GM21619 (cell line): Measurements from ENCODE around the gene ST6GALNAC5.

Source experiments
- ATAC-seq: cut with Tn5 transposase; IDR thresholded peaks from one replicate; pipeline ENCODE4 v1.9.1; 2021; ENCODE audit not compliant: unreplicated experiment

Gene ST6GALNAC5

GRCh38 chr1:77039739-77040138 lies 172.5 kb downstream of the ST6GALNAC5 start:
- ATAC-seq, result no peak

GRCh38 chr1:77040826-77041225 lies 173.5 kb downstream of the ST6GALNAC5 start:
- no peak for ATAC-seq

GRCh38 chr1:77044133-77044849 lies 177.0 kb downstream of the ST6GALNAC5 start:
- no peak for ATAC-seq

DNA sequence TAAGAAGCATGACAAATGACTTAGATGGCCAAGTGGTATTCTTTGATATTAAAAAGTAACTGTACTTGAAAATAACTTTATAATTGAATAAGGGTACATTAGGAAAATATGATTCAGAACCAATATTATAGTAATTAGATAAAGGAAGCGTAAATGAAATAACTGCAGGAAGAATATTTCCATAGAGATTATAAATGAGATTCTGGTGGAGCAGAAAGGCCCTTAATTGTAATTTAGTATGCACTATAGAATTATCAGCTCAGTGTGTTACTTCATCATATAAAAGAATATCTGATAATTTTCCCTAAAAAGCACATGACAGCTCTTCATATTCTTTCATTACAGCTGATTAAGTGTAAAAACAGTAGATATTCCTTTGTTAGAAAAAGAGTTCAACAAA lies 180.3 kb downstream of the ST6GALNAC5 start:
- ATAC-seq, result no peak

- ATAC-seq, result no peak
These were observed 180.8 kb downstream of the ST6GALNAC5 start for GRCh38 chr1:77047978-77048614.

DNA sequence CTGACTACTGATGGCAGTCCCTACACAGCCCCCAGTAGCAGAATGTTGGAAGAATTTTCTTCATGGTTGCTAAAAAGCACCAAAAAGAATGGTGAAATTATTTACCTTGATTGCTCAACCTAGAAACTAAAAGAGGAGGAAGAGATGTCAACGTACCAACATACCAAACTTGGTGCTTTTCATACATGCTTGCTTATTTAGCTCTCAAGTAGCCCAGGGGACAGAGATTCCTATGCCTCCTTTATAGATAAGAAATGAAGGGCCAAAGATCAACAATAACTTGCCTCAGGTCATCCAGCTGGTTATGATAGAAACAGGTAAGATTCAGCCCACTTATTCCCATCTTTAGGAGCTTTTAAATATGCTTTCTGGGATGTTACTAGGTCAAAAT lies 181.3 kb downstream of the ST6GALNAC5 start:
- ATAC-seq, result no peak

GRCh38 chr1:77051425-77051824 lies 184.1 kb downstream of the ST6GALNAC5 start:
- ATAC-seq, result no peak

- no peak for ATAC-seq
These were observed 189.2 kb downstream of the ST6GALNAC5 start for GRCh38 chr1:77056525-77056924.

DNA sequence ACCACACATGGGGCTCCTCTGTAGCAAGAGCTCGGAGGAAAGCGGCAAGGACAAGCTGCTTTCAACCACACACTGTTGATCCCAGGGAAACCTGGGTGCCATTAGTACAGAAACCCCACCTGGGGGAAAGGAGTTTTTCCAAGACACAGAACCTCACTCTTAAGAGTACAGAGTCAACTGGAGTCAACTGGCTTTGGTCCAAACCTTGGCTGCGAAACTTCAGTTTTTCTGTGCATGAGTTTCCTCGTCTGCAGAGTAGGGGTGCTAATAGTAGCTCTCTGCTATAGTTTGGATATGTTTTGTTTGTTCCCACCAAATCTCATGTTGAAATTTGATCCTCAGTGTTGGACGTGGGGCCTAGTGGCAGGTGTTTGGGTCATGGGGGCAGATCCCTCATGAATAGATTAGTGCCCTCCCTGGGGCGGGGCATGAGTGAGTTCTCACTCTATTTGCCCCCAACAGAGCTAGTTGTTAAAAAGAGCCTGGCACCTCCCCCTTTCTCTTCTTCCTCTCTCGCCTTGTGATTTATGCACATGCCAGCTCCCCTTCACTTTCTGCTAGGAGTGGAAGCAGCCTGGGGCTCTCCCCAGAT lies 190.8 kb downstream of the ST6GALNAC5 start:
- ATAC-seq, result no peak

- no peak for ATAC-seq
These were observed 192.7 kb downstream of the ST6GALNAC5 start for GRCh38 chr1:77060000-77060399.

DNA sequence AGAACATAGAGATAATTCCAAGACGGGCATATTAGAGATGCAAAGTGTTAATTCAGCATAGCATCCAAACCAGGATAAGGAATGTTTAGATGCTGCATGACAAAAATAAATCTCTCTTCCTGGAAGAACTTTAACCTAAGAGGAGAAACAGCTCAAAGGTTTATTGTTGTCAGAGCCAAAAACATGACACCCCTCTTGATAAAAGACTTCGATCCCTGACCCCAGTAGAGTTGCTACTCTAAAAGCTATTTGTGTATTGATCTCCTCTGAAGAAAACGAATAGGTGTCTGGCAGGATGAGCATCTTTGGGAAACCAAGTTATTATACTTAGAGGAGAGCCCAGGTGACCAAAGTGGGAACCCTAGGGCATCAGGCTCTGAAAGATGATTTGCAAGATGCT lies 193.9 kb downstream of the ST6GALNAC5 start:
- no peak for ATAC-seq

- no peak for ATAC-seq
These were observed 195.8 kb downstream of the ST6GALNAC5 start for GRCh38 chr1:77063118-77063517.

DNA sequence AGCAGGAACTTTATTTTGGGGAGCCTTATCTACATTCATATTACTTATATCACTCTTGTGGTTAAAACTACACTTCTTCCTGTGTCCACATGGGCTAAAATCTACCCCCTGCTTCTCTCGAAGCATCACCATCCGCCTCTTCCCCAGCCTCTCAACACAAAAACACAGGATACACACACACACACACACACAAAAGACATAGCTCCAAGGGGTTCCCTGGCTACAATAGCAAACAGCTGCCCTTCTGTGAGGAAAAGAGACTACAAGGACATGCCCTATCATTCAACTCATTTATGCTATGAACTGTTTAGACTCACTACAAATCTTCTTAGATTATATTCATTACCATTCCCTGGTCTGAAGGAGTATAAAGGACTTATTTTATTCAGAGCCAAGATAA lies 197.0 kb downstream of the ST6GALNAC5 start:
- ATAC-seq, result no peak

DNA sequence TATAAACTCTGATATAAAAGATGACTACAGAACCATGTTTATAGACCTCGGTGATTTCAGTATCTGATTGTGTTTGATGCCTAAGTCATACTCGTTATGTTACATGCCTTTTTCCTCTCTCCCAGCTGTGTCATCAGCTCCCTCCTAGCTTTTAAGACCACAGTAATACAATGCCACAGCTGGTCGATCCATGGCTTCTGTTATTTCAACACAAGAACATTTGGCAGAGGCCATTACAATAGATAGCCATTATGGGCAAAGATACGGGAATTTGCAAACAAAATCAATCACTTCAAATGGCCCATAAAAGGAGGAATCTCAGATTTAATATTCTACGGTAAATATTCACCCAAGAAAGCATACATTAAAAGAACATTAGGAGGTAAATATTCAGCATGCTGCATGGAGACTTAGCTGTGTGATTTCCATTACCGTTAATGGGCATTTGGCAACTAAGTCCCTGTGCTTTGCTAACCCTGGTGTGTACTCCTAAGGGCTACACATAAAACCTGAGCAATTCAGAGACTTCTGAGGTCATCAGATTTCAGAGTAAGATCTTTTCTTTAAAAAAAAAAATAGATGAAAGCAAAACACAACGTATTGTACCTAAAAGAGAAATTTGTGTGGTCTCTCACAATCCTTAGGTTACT lies 198.5 kb downstream of the ST6GALNAC5 start:
- no peak for ATAC-seq

- ATAC-seq, result no peak
These were observed 200.7 kb downstream of the ST6GALNAC5 start for GRCh38 chr1:77068013-77068412.

DNA sequence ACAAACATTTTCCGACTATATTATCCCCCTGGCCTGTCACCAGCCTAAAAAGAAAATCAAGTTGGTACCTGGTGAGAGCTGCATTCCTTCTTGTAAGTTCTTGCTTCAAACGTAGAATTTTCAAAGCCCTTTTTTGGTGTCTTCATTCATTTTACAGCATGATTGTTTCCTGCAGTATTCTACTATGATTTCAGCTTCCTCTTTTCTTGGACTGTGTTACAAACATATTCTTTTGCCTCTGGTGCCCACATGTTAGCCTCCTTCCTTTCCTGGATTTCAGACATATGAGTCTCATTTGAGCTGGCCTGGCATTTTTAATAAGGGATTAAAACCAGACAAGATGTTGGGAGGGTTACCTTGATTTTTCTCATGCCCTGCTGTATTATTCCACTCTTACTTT lies 209.5 kb downstream of the ST6GALNAC5 start:
- no peak for ATAC-seq

DNA sequence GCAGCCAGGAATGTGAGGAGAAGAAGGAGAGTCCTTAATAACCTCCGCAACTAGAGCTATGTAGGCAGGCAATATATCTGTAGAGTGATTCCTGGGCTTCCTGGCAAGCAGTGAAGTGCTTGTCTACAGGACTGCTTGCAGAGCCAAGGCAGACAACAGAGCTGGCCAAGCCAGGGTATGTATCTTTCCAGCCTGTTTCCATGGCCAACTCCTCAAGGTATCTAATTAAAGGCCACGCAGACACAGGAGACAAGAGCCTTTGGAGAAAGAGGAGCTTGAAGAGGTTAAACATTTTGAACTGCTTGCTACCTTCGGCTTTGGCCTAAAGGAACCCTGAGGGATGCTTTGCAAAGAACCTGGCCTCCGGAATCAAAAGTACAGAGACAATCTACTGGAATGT lies 214.6 kb downstream of the ST6GALNAC5 start:
- ATAC-seq, result no peak

GRCh38 chr1:77084457-77084856 lies 217.2 kb downstream of the ST6GALNAC5 start:
- ATAC-seq, result no peak

DNA sequence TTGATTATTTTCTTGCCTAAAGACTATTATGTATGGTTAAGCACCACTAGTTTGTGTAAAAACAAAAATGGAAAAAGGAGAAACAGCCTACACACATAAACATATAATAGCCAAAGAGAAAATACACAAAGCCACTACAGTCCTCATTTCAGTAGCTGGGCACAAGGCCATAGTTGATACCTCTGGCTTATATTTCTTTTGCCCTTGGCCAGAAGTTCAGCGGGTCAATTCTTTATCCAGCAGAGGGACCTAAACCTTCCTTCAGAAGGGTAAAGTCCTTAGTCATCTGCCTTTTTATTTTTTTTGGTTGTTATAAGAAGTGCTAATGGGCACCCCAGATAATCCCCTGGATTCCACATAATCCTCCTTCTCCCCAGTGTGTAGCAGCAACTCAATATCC lies 217.8 kb downstream of the ST6GALNAC5 start:
- no peak for ATAC-seq

GRCh38 chr1:77089756-77090155 lies 222.5 kb downstream of the ST6GALNAC5 start:
- no peak for ATAC-seq

DNA sequence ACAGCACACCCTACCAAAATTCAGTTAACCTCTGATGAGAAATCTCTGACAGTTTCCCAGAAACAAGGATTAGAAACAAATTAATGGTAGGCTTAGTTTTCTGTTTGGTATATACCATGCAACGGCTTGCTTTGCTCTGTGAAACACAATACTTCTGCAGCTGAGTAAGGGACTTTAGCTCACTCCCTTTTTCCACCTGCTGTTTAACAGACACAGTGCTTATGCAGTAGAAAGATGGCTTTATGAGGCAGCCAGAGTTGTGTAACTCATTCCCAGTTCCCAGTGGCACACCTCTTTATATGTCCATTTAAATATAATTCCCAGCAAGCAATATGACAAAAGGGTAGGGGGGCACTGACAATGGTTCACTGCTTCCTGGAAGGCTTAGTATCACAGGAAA lies 228.0 kb downstream of the ST6GALNAC5 start:
- ATAC-seq, result no peak
